Calu3 (cell line): Measurements from ENCODE around the gene RAP1GAP2. TPM values are rescaled to one million over a fixed set of nuclear protein-coding genes. Genes with fewer than 3 reads are reported as not detected.

Source experiments
- BruUV-seq: library from RNA; stranded (reverse); fragments of 400-500 nt; replicated peaks from 2 replicates; lab custom pipeline; 2021; lab: Mats Ljungman, UMichigan
- CTCF ChIA-PET: fragments of 300-600 bp; sonication (Branson Sonifier 250); formaldehyde crosslinking; loops from one replicate; lab custom pipeline; 2022; ENCODE audit warnings: antibody characterized with exemption; lab: Charles Lee
- DNase-seq: peaks from one replicate; pipeline ENCODE4 v3.0.0; 2022
- H3K27ac Mint-ChIP-seq: one replicate; pipeline ENCODE4 v1.8.0; 2022; ENCODE audit warnings: mixed read lengths; ENCODE audit not compliant: unreplicated experiment
- H3K27me3 Mint-ChIP-seq: one replicate; pipeline ENCODE4 v1.8.0; 2022; ENCODE audit warnings: mixed read lengths; ENCODE audit not compliant: unreplicated experiment
- H3K36me3 Mint-ChIP-seq: one replicate; pipeline ENCODE4 v1.8.0; 2022; ENCODE audit warnings: mild to moderate bottlenecking, moderate library complexity, mixed read lengths; ENCODE audit not compliant: insufficient read depth, unreplicated experiment
- H3K4me1 Mint-ChIP-seq: one replicate; pipeline ENCODE4 v1.8.0; 2022; ENCODE audit warnings: mild to moderate bottlenecking, low read depth, mixed read lengths; ENCODE audit not compliant: unreplicated experiment
- H3K4me3 Mint-ChIP-seq: one replicate; pipeline ENCODE4 v1.8.0; 2022; ENCODE audit warnings: mild to moderate bottlenecking, low read depth, moderate library complexity, mixed read lengths; ENCODE audit not compliant: unreplicated experiment
- H3K9me3 Mint-ChIP-seq: one replicate; pipeline ENCODE4 v1.8.0; 2022; ENCODE audit warnings: low read depth, mixed read lengths; ENCODE audit not compliant: unreplicated experiment
- CTCF ChIP-seq: fragments of 200-600 bp; IDR thresholded peaks from one replicate; pipeline ENCODE4 v1.8.0; 2022; ENCODE audit warnings: antibody characterized with exemption; ENCODE audit not compliant: unreplicated experiment
- intact Hi-C: fragments of 100-400 bp; cut with micrococcal nuclease; formaldehyde crosslinking; loops from one replicate; pipeline ENCODE4 v1.10.0; 2022; ENCODE audit not compliant: unreplicated experiment
- total RNA-seq: library from RNA; stranded (reverse); gene quantifications from 2 replicates; pipeline ENCODE4 v1.2.3, GENCODE V29; 2022

RAP1GAP2 gene
- total RNA-seq, 1 experiment from 2014 or later: 38.4 TPM

GRCh38 chr17:2808367-2809335 lies 12.4 kb downstream of the RAP1GAP2 start:
- CTCF ChIA-PET: no interaction called here
- Mint-ChIP-seq H3K4me1 (peaks cover 8% of the 10 kb centered on the region), H3K27ac (no peak overlapping the region), H3K9me3 (no peaks in the 10 kb centered on the region), H3K27me3 (peaks cover under 1% of the 10 kb centered on the region), H3K4me3 (no peak overlapping the region), H3K36me3 (no peaks in the 10 kb centered on the region)
- BruUV-seq: no TSS peak
- TF ChIP-seq CTCF: no peak
- intact Hi-C loops: no loop called here
- DNase-seq: no peak

- Mint-ChIP-seq H3K4me1 (peaks cover 8% of the 10 kb centered on the region), H3K4me3 (no peak overlapping the region), H3K9me3 (no peaks in the 10 kb centered on the region), H3K27ac (no peak overlapping the region), H3K27me3 (no peaks in the 10 kb centered on the region), H3K36me3 (no peaks in the 10 kb centered on the region)
- intact Hi-C loops: no loop called here
- no peak for DNase-seq
- TF ChIP-seq CTCF: no peak
- CTCF ChIA-PET: interaction anchor here (0.6 kb wide), 1 partner anchor 141 kb away, joined by 3 read pairs; no protein-coding TSS in a partner anchor
- BruUV-seq: no TSS peak
These were observed 13.1 kb downstream of the RAP1GAP2 start for GRCh38 chr17:2809337-2809736.

GRCh38 chr17:2814049-2814448 lies 17.8 kb downstream of the RAP1GAP2 start:
- intact Hi-C loops: no loop called here
- Mint-ChIP-seq H3K4me3 (no peak overlapping the region), H3K9me3 (no peaks in the 10 kb centered on the region), H3K4me1 (peaks cover 8% of the 10 kb centered on the region), H3K27me3 (no peaks in the 10 kb centered on the region), H3K27ac (no peak overlapping the region), H3K36me3 (no peaks in the 10 kb centered on the region)
- CTCF ChIA-PET: no interaction called here
- BruUV-seq: no TSS peak
- no peak for TF ChIP-seq CTCF
- no peak for DNase-seq

GRCh38 chr17:2814481-2815341 lies 18.5 kb downstream of the RAP1GAP2 start:
- BruUV-seq: no TSS peak
- H3K4me1 Mint-ChIP-seq: peaks cover 8% of the 10 kb centered on the region
- no peaks in the 10 kb centered on the region for H3K9me3 Mint-ChIP-seq
- no peak for TF ChIP-seq CTCF
- DNase-seq: no peak
- CTCF ChIA-PET: interaction anchor here (0.6 kb wide), 1 partner anchor 842 kb away, joined by 9 read pairs; no protein-coding TSS in a partner anchor
- no peaks in the 10 kb centered on the region for H3K36me3 Mint-ChIP-seq
- intact Hi-C loops: no loop called here
- H3K27ac Mint-ChIP-seq: no peak overlapping the region
- no peaks in the 10 kb centered on the region for H3K27me3 Mint-ChIP-seq
- H3K4me3 Mint-ChIP-seq: no peak overlapping the region
